ENCODE measurements around the gene ADI1.

DNA sequence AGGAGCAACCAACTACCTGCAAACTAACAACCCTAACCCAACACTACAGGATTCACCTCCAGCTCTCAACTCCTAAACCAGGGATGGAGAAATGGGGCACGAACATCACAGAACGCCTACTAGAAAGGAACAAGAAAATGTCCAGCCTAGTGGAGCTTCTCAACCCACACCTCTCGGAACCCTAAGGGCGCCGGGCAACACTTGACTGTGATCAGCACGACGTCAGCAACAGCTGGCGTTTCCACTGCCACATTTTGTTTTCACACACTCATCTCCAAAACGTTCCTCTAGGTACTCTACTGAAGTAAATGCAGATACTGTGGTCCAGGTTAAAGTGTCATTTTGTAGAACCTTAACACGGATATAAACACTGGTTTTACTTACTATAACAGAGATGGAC, 34.6 kb upstream of the ADI1 start:
- no peak for TF ChIP-seq NFRKB (IDR thresholded peaks at IDR 0.05)
- TF ChIP-seq SP1 (IDR thresholded peaks at IDR 0.05), result no peak
- TF ChIP-seq ARNT (IDR thresholded peaks at IDR 0.05), result no peak
- TF ChIP-seq FOXM1 (IDR thresholded peaks at IDR 0.05; ENCODE audit: borderline replicate concordance), result no peak
- no peak for TF ChIP-seq ZNF384 (IDR thresholded peaks at IDR 0.05)
- TF ChIP-seq BHLHE40 (IDR thresholded peaks at IDR 0.05; ENCODE audit: borderline replicate concordance), result no peak
- TF ChIP-seq, protein P1, sequence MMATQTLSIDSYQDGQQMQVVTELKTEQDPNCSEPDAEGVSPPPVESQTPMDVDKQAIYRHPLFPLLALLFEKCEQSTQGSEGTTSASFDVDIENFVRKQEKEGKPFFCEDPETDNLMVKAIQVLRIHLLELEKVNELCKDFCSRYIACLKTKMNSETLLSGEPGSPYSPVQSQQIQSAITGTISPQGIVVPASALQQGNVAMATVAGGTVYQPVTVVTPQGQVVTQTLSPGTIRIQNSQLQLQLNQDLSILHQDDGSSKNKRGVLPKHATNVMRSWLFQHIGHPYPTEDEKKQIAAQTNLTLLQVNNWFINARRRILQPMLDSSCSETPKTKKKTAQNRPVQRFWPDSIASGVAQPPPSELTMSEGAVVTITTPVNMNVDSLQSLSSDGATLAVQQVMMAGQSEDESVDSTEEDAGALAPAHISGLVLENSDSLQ (IDR thresholded peaks at IDR 0.05), result no peak
- TF ChIP-seq SUZ12 (IDR thresholded peaks at IDR 0.05), result no peak
- TF ChIP-seq HDGF (IDR thresholded peaks at IDR 0.05; ENCODE audit: borderline replicate concordance), result no peak
- no peak for TF ChIP-seq L3MBTL2 (conservative IDR thresholded peaks at IDR 0.05)
